AG04449 (cell line): ENCODE results near the gene ZC2HC1B.

Source experiments
- CTCF ChIA-PET: fragments of 350-600 bp; formaldehyde crosslinking; extraction: SDS; loops from one replicate; lab custom pipeline; 2021; ENCODE audit warnings: antibody characterized with exemption; lab: Yijun Ruan, JAX
- POLR2A ChIA-PET: fragments of 400-600, 350-600 bp; formaldehyde crosslinking; extraction: SDS; loops from one replicate; lab custom pipeline; 2020; ENCODE audit warnings: antibody characterized with exemption, inconsistent platforms; lab: Yijun Ruan, JAX
- DNase-seq: peaks from one replicate; pipeline ENCODE4 v3.0.0-alpha.2; 2010; ENCODE audit warnings: low read depth, low spot score
- H3K4me3 ChIP-seq: 2 replicates; pipeline ENCODE4 v1.5.1; 2011; ENCODE audit warnings: low read depth, mild to moderate bottlenecking, control low read depth, low read length
- TF ChIP-seq, protein P1 (sequence below): IDR thresholded peaks from one replicate; pipeline ENCODE4 v1.5.1; 2011; ENCODE audit warnings: mild to moderate bottlenecking, moderate library complexity, low read length, control low read depth, inconsistent platforms; ENCODE audit not compliant: insufficient read depth; ENCODE audit errors: missing control alignments

Gene ZC2HC1B

DNA sequence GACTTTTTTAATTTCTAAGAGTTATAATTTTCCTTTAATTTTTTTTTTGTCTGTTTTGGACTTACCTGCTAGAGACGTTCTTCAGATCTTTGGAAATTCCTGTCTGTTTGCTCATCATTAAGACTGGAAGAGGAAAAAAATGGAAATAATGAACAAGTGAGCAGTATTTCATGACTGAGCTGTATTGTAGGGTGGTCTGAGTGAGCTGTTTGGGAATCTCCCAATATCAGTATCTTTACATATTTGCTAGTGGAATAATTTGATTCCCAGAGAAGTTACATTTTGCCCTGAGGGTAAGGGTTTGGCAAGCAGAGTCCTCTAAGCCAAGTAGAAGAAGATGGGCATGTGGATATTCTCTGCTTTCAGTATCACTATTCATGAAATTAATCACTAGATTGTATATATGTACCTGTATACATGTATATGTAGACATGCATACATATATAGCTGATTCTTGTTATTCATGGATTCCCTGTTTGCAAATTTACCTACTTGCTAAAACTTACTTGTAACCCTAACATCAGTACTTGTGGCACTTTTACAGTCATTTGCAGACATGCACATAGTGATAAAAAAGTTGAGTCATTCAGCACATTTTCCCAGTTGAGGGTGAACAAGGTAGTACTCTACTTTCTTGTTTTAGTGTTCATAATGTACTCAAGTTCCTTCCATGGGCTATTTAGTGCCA, 13.5 kb downstream of the ZC2HC1B start:
- CTCF ChIA-PET, result interaction anchor here (1.5 kb wide), 1 partner anchor 25 kb away, joined by 3 read pairs; no protein-coding TSS in a partner anchor
- no peak for DNase-seq
- TF ChIP-seq, protein P1, sequence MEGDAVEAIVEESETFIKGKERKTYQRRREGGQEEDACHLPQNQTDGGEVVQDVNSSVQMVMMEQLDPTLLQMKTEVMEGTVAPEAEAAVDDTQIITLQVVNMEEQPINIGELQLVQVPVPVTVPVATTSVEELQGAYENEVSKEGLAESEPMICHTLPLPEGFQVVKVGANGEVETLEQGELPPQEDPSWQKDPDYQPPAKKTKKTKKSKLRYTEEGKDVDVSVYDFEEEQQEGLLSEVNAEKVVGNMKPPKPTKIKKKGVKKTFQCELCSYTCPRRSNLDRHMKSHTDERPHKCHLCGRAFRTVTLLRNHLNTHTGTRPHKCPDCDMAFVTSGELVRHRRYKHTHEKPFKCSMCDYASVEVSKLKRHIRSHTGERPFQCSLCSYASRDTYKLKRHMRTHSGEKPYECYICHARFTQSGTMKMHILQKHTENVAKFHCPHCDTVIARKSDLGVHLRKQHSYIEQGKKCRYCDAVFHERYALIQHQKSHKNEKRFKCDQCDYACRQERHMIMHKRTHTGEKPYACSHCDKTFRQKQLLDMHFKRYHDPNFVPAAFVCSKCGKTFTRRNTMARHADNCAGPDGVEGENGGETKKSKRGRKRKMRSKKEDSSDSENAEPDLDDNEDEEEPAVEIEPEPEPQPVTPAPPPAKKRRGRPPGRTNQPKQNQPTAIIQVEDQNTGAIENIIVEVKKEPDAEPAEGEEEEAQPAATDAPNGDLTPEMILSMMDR, result no peak
- H3K4me3 ChIP-seq, result no peak overlapping the region
- POLR2A ChIA-PET, result no interaction called here

DNA sequence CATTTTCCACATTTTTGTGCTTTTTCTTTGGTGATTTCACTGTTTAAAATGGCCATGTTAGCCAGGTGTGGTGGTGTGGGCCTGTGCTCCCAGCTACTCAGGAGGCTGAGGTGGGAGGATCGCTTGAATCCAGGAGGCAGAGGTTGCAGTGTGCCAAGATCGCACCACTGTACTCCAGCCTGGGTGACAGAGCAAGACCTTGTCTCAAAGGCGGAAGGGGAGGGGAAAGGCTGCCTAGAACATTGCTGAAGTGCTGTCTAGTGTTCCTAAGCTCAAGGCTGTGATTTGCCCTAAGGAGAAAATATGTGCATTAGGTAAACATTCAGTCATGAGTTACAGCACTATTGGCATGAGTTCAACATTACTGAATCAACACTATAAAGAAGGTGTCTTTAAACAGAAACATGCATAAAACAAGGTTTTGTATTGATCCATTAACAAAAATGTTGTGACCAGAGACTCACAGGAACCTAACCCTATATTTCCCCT, 14.0 kb downstream of the ZC2HC1B start:
- POLR2A ChIA-PET, result no interaction called here
- CTCF ChIA-PET, result interaction anchor here (1.5 kb wide), 1 partner anchor 25 kb away, joined by 3 read pairs; no protein-coding TSS in a partner anchor
- H3K4me3 ChIP-seq, result no peak overlapping the region
- TF ChIP-seq, protein P1, result no peak
- no peak for DNase-seq

DNA sequence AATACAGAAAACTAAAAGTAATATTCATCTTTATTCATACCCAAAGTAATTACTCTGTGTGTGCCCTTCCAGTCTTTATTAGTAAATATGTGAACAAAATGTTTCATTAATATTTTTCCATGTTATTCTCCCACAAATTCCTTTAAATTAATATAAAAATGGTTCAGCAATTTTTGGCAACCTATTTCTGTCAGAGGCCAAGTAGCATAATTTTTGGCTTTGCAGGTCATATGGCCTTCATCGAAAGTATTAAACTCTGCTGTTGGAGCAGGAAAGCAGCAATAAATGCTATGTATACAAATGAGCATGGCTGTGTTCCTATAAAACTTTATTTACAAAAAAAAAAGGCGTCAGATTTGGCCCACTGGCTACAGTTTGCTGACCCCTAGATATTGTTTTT, 16.1 kb downstream of the ZC2HC1B start:
- DNase-seq, result no peak
- ChIA-PET CTCF (no interaction called here), POLR2A (no interaction called here)
- H3K4me3 ChIP-seq, result no peak overlapping the region
- TF ChIP-seq, protein P1, result no peak

DNA sequence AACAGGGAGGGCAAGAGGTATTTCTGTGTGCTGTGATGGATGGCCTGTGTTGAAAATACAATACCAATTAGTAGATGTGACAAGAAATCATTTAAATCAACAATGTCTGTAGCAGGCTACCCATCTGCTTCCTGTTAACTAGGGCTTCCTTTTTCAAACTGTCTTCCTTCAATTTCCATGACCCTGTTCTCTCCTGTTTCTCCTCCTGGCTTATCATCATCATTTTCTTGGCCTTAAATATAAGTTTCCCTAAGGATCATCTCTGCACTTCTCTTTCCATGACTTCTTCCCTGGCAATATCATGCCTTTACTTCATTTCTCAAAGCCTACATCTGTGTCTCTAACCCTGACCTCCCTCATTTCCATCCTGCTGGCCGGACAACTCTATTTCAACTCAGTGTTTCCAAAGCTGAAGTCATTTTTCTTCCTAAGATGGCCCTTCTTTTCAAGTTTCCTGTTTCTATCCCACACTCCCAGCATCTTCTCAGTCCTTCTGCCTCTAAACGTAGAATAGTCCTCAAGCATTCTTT, 18.2 kb downstream of the ZC2HC1B start:
- POLR2A ChIA-PET, result no interaction called here
- CTCF ChIA-PET, result interaction anchor here (0.7 kb wide), 1 partner anchor 307 kb away, joined by 3 read pairs; no protein-coding TSS in a partner anchor
- no peak for DNase-seq
- TF ChIP-seq, protein P1, result no peak
- H3K4me3 ChIP-seq, result no peak overlapping the region

DNA sequence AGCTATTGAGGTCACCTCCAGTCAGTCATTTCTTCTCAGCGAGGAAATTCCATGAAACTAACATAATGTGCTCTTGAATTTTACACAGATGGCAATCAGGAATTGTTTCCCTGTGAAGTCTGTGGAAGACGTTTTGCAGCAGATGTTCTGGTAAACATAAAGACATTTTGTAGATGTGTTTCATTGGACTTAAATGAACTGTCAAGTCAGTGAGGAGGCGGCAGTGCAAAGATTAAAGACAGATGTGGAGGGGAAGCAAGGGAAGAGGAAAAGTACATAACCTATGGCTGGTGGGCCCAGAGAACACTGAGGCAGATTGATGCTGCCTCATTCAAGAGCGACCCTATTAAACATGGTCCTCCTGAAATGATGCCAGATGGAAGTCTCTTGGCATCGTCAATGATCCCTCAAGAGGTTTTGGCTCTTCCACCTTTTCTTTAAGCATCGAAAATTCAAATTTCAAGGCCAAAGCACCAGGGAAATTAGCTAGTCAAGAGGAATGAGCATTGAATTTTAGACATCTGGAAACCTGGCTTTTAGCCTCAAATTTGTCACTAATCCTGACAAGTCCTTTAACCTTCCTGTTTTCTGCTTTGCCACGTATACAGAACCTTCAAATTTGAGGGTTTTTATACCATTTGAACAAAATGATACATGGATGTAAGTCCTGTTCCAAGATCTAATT, 20.1 kb downstream of the ZC2HC1B start:
- CTCF ChIA-PET, result interaction anchor here (1.4 kb wide), 1 partner anchor 309 kb away, joined by 4 read pairs; no protein-coding TSS in a partner anchor
- no peak overlapping the region for H3K4me3 ChIP-seq
- no peak for DNase-seq
- TF ChIP-seq, protein P1, result no peak
- POLR2A ChIA-PET, result no interaction called here

DNA sequence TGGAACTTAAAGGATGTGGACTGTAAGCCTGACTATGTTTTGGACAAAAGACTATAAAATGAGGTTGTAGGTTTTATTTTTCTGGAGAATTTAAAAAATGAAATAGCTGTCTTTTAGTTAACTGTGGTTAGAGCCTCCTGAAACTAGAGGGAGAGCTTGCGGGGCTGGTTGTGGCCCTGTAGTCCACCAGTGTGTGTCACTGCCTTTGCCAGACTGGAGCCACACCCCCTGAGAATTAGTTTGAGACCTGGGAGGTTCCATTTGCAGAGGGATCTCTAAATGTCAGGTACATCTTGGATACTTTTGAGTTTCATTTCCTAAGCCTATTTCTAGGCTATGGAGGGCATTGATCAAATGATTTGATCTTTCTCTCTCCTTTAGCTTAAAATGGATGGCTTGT, 20.8 kb downstream of the ZC2HC1B start:
- DNase-seq, result no peak
- ChIA-PET CTCF (interaction anchor here (1.2 to 1.4 kb wide), 2 partner anchors 13 to 310 kb away, joined by 3 to 4 read pairs; no protein-coding TSS in a partner anchor), POLR2A (no interaction called here)
- H3K4me3 ChIP-seq, result no peak overlapping the region
- TF ChIP-seq, protein P1, result no peak
